GM18502 (cell line): Measurements from ENCODE around the gene APOO.

ENCODE experiments used
- ATAC-seq: cut with Tn5 transposase; IDR thresholded peaks from one replicate; pipeline ENCODE4 v1.9.1; 2021; ENCODE audit warnings: mild to moderate bottlenecking; ENCODE audit not compliant: unreplicated experiment, poor library complexity

Gene APOO

GRCh38 chrX:23907498-23908218 lies at the start of gene APOO, which contains the start of gene CXorf58:
APOO (minus strand) TSS chrX:23907938; CDS start chrX:23907702, 236 bp downstream.
CXorf58 (plus strand) TSS chrX:23908006; CDS start chrX:23910303, 2,297 bp downstream.
- peak; percentile 92 for ATAC-seq

- ATAC-seq: no peak
Observed at GRCh38 chrX:23954396-23954795, 46.7 kb upstream of the APOO start.

- ATAC-seq: no peak
Observed at GRCh38 chrX:23953908-23954269, 46.2 kb upstream of the APOO start.

GRCh38 chrX:23952984-23953907 lies 45.5 kb upstream of the APOO start:
- ATAC-seq: peak; percentile 95

- ATAC-seq: no peak
Observed at GRCh38 chrX:23952391-23952790, 44.7 kb upstream of the APOO start.

GRCh38 chrX:23945206-23945605 lies 37.5 kb upstream of the APOO start:
- ATAC-seq: no peak

DNA sequence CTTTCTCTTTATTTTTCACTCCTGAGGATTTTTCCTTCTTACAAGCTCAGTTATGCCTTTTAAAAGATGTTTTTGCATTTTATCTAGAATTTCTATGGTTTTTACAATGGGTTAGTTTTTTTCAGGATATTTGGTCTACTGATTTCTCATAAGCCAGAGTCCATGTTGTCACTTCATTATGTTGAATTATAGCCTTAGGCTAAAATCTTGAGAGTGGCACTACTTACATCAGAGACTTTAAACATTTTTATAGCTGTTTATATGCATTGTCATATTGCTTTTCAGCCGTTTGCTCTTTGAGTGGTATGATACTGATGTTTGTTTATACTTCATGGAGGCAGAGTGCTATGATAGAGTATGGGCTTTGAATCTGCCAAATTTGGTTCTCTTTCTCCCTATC lies 36.5 kb upstream of the APOO start:
- ATAC-seq: no peak

GRCh38 chrX:23939203-23939602 lies 31.5 kb upstream of the APOO start:
- ATAC-seq: no peak

- no peak for ATAC-seq
Observed at GRCh38 chrX:23938690-23939089, 31.0 kb upstream of the APOO start.

DNA sequence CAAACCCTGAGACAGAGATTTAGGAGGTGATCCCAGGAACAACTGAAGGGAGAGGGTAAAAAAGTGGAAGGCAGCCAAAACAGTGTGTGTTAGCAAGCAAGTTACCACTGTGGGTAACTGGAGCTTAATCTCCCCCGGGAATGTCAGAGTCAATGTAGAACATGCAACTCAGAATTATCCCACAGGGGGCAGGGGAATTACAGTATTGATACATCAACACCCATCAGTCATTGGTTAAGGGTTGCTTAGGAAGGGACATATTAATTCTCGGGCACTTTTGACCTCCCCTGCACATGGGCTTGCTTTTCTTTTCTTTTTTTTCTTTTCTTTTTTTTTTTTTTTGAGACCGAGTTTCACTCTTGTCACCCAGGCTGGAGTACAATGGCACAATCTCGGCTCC lies 29.4 kb upstream of the APOO start:
- ATAC-seq: no peak

- no peak for ATAC-seq
Observed at GRCh38 chrX:23936180-23936579, 28.4 kb upstream of the APOO start.

GRCh38 chrX:23935106-23935505 lies 27.4 kb upstream of the APOO start:
- ATAC-seq: no peak

- no peak for ATAC-seq
Observed at GRCh38 chrX:23932046-23932445, 24.3 kb upstream of the APOO start.

DNA sequence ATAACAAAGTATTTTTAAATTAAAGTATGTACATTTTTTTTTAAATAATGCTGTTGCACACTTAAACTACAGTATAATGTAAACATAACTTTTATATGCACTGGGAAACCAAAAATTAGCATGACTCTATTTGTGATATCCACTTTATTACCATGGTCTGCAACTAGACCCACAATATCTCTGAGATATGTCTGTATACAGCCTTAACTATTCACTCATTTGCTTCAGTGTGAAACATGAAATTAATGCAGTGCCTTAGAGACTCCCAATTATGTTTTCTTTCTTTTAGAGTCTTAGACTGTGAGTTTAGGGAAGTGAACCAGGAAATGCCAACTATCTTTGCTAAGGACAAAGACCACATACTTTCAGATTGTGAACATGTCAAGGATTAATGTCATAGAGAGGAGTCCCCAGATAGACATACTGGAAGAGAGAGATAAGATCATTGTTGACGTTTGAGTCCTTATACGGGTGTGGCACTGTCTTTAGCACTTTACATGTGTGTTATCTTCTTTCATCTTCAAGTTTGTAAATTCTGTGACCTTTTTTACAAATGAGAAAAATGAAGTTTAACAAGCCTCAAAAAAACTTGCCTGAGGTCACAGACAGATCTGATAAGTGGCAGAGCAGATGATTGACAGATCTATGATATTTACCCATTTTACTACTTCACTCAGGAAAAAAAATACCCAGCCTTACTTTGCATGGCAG lies 23.3 kb upstream of the APOO start:
- no peak for ATAC-seq

DNA sequence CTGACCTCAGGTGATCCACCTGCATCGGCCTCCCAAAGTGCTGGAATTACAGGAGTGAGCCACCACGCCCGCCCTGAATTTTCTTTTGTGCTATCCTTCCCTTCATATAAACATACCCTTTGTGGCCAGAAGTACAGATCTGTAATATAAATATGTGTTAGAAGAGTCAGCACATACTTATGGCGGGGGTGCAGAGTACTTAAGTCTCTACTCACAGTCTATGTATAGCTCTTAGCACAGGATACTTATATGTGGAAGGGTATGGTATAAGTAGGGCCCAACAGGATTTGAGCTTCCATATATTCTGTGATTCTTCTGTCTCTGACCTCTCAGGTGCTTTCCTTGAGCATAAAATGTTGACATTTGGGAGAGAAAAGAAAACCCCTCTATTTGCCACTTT lies 18.3 kb upstream of the APOO start:
- ATAC-seq: no peak

- no peak for ATAC-seq
Observed at GRCh38 chrX:23919706-23920320, 12.1 kb upstream of the APOO start.

DNA sequence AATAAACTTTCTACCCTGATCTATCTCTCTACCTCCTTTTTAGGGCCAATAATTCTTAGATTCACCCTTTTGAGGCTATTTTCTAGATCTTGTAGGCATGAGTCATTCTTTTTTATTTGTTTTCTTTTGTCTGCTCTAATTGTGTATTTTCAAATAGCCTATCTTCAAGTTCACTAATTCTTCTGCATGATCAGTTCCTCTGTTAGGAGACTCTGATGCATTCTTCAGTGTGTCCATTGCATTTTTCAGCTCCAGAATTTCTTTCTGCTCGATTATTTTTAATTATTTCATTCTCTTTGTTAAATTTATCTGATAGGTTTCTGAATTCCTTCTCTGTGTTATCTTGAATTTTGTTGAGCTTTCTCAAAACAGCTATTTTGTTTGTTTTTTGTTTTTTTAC lies 11.4 kb upstream of the APOO start:
- ATAC-seq: no peak

DNA sequence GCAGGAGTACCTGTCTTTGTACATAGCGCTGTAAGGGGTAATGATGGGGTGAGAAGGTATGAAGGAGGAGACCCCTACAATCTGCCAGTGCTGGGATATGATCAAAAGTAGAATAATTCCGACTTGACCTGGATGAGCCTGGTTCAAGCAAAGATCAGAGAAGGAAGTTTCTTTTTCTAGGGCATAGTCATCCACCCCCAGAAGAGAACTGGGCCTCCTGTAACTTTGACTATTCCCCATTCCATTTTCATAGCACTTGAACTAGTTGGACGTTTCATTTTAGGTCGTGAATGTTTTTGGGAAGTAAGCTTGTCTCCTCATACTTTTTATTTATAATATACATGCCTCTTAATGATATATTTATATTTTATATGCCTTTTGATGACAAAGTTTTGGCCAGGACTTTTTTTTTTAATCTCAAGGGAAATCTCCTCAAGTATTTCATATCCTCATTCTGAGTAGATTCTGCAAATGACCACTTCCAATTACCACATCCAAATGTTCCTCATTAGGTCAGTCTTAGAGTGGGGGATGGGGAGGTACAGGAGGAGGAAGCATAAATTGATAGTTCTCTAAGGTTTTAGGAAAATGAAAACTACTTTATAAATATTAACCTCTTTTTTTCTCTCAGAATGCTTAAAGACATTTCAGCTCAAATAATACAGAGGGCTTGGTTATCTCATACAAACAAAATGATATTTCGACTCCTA lies 3.5 kb upstream of the APOO start:
- ATAC-seq: no peak

GRCh38 chrX:23908219-23909004 lies 674 bp upstream of the APOO start:
- no peak for ATAC-seq
